HG03097 (cell line): ENCODE measurements around the gene FOLR3.
A peak's percentile ranks its signal among the peaks of the same experiment; 100 is the strongest.
"Not testable (repeated sequence)": the region's sequence is repeated elsewhere in the genome, so short reads cannot be mapped to it uniquely, and the experiment has no call there.

Experiments used
- ATAC-seq: cut with Tn5 transposase; IDR thresholded peaks from one replicate; pipeline ENCODE4 v1.9.1; 2021; ENCODE audit not compliant: unreplicated experiment, low FRiP score

FOLR3 gene

GRCh38 chr11:72135473-72135872 lies at the start of gene FOLR3:
FOLR3 (plus strand) TSS chr11:72135725; CDS start chr11:72135953, 228 bp downstream.
- not testable (repeated sequence) for ATAC-seq

GRCh38 chr11:72088076-72088808 lies 47.3 kb upstream of the FOLR3 start:
- ATAC-seq = no peak

GRCh38 chr11:72091292-72091691 lies 44.2 kb upstream of the FOLR3 start:
- ATAC-seq = no peak

GRCh38 chr11:72098741-72099140 lies 36.8 kb upstream of the FOLR3 start:
- no peak for ATAC-seq

GRCh38 chr11:72100009-72100408 lies 35.5 kb upstream of the FOLR3 start:
- no peak for ATAC-seq

- no peak for ATAC-seq
Observed at GRCh38 chr11:72100462-72100861, 35.1 kb upstream of the FOLR3 start.

GRCh38 chr11:72102162-72102561 lies 33.4 kb upstream of the FOLR3 start:
- no peak for ATAC-seq

GRCh38 chr11:72102631-72102945 lies 32.9 kb upstream of the FOLR3 start:
- ATAC-seq = no peak

GRCh38 chr11:72102946-72103753 lies 32.4 kb upstream of the FOLR3 start, which contains the start of gene LAMTOR1:
LAMTOR1 (minus strand) TSS chr11:72103297; CDS start chr11:72103224, 73 bp downstream.
- ATAC-seq = peak; percentile 74

- ATAC-seq = no peak
Observed at GRCh38 chr11:72103754-72104167, 31.8 kb upstream of the FOLR3 start.

- no peak for ATAC-seq
Observed at GRCh38 chr11:72105888-72106287, 29.6 kb upstream of the FOLR3 start, which contains the start of gene TOMT. TOMT (plus strand) TSS chr11:72105924; CDS start chr11:72105952, 28 bp downstream.

- no peak for ATAC-seq
Observed at GRCh38 chr11:72111300-72112142, 24.0 kb upstream of the FOLR3 start.

- peak; percentile 81 for ATAC-seq
Observed at GRCh38 chr11:72112143-72112977, 23.2 kb upstream of the FOLR3 start, which contains the start of gene ANAPC15. ANAPC15 (minus strand) TSS chr11:72112695; CDS start chr11:72111276, 1,419 bp downstream.

GRCh38 chr11:72112978-72113808 lies 22.3 kb upstream of the FOLR3 start:
- no peak for ATAC-seq

GRCh38 chr11:72114570-72114969 lies 21.0 kb upstream of the FOLR3 start:
- ATAC-seq = no peak

- ATAC-seq = no peak
Observed at GRCh38 chr11:72116019-72116755, 19.3 kb upstream of the FOLR3 start.

GRCh38 chr11:72119198-72119597 lies 16.3 kb upstream of the FOLR3 start:
- ATAC-seq = no peak

GRCh38 chr11:72120930-72121329 lies 14.6 kb upstream of the FOLR3 start:
- ATAC-seq = no peak
